Fibroblast of pulmonary artery (primary cell): ENCODE results near the gene PGK1.

Source experiments
- DNase-seq: peaks from one replicate; pipeline ENCODE4 v3.0.0-alpha.2; 2010; ENCODE audit warnings: low read depth
- H3K4me3 ChIP-seq: replicated peaks from 2 replicates; pipeline ENCODE4 v1.5.1; 2011; ENCODE audit warnings: low read depth, mild to moderate bottlenecking, control low read depth, low read length, moderate library complexity
- TF ChIP-seq, protein P1 (sequence below): IDR thresholded peaks from 2 replicates; pipeline ENCODE4 v1.5.1; 2011; ENCODE audit warnings: mild to moderate bottlenecking, control low read depth, low read length, inconsistent platforms; ENCODE audit errors: missing control alignments

Gene PGK1

DNA sequence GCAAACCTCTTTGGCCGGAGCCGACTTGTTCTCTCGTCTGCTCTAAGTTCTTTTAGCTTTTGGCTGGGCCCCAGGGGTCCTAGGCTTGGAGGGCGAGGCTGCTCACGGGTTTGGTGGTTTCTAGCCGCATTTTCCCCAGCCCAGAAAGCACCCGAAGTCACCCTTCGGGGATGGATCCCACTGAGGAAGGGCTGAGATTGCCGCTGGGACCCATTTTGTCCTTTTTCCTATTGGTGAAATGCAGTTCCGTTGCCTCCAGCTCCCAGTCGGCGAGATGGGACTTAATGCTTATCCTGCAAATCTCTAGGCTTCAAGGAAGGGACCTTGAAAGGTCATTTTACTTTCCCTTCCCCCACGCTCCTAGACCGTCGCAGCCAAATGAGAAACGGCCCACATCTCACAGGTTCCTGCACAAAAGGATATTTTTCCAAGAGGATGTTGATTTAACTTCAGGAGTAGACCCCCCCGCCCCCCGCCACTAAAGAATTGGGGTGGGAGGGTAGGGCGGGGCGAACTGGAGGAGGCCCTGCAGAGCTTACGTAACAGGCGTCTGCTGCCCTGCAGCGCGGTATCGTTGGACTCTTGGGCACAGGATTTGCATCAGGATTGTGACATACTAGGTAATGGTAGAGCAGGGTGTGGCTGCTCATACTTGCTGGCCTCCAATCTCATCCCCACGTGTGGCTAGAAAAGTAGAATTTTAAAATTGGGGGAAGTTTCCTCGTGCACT, 564 bp downstream of the PGK1 start:
- TF ChIP-seq, protein P1, sequence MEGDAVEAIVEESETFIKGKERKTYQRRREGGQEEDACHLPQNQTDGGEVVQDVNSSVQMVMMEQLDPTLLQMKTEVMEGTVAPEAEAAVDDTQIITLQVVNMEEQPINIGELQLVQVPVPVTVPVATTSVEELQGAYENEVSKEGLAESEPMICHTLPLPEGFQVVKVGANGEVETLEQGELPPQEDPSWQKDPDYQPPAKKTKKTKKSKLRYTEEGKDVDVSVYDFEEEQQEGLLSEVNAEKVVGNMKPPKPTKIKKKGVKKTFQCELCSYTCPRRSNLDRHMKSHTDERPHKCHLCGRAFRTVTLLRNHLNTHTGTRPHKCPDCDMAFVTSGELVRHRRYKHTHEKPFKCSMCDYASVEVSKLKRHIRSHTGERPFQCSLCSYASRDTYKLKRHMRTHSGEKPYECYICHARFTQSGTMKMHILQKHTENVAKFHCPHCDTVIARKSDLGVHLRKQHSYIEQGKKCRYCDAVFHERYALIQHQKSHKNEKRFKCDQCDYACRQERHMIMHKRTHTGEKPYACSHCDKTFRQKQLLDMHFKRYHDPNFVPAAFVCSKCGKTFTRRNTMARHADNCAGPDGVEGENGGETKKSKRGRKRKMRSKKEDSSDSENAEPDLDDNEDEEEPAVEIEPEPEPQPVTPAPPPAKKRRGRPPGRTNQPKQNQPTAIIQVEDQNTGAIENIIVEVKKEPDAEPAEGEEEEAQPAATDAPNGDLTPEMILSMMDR = no peak
- peak; percentile 68 for DNase-seq
- H3K4me3 ChIP-seq = peak overlapping the region; percentile 92

DNA sequence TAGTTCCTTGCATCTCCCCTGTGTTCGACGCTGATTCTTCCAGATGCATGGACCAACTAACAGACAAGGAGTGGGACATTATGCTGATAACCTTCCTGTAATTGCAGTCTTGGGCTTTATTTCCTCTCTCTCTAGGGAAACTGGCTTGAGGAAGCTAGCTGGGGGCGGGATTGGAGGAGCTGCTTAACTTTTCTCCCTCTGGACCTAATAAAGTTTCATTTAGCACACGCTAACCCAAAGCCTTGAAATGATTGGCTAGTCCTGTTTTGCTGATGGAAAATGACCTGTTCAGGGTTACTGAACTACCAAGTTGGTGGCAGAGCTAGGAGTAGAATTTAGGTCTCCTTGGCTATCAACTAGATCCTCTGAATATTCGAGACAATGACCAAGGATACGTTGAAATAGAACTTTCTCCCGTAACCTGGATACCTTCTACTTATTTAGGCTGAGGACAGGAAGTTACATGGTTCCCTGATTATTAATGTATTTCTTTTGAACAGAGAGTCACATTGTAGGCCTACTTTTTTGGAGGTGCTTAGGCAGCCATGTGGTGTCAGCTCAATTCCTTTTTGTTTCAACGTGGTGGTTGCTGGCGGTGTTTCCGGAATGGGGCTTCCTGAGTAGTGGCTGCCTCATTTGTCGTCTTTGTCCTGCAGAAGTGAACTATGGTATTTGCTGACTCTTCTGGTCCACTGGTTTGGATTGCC, 2.0 kb downstream of the PGK1 start:
- no peak for DNase-seq
- H3K4me3 ChIP-seq = peak overlapping the region; percentile 92
- TF ChIP-seq, protein P1 = no peak

DNA sequence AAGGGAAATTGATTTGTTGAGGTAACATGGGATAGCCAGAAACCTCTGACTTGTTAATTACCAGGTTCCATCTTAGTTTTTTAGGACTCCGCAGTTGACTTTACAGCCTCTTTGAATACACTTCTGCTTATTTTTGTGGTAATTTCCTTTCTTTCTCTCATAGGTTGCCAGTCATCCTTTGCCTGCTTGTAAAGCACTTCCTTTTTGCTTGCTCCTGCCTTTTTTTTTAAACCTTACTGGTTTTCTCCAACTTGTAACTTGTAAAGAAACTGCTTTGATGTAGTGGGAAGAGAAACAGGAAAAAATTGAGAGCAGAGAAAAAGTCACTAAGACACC, 2.6 kb downstream of the PGK1 start:
- H3K4me3 ChIP-seq = peak overlapping the region; percentile 92
- DNase-seq = no peak
- TF ChIP-seq, protein P1 = no peak

DNA sequence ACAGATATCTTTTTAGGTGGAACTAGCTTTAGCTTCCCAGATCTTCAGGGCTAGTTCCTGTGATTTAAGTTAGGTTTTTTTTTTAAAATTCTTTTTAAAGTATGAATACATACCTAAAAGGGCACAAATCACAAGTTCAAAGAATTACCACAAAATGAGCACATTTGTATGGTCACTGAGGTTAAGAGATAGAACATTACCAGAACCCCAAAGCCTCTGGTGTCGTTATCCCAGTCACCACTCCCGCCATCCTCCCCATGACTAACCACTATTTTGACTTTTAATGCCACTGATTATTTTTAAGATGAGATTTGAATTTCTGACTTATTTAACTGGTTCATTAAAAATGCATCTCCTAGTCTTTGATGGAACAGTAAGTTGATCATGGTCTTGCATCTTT, 5.4 kb downstream of the PGK1 start:
- H3K4me3 ChIP-seq = no peak overlapping the region
- no peak for DNase-seq
- TF ChIP-seq, protein P1 = no peak

DNA sequence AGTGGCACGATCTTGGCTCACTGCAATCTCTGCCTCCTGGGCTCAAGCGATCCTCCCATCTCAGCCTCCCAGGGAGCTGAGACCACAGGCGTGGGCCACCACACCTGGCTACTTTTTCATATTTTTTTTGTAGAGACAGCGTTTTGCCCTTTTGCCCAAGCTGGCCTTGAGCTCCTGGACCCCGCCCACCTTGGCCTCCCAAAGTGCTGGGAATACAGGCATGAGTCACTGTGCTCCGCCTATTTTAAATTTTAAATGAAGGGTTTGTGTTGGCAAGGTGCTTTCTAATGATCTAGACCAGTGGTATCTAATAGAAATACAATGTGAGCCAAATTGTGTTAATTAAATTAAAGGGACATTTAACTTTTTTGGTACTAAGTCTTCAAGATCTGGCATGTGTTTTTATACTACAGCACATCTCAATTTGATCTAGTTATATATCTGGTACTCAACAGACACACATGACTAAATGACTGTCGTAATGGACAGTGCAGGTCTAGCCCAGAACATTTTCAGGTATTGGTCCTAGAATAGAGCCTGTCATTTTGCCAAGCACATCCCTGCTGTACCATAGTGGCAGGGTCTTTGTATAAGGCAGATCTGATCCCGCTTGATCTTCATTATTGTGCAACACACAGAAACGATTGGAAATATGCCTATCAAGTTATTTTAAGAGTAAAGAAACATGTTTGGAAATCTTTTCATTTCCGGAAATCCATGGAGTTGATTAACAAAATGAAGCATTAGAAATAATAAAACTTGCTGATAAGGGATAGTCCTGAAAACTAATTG, 7.3 kb downstream of the PGK1 start:
- no peak overlapping the region for H3K4me3 ChIP-seq
- TF ChIP-seq, protein P1 = no peak
- DNase-seq = no peak

DNA sequence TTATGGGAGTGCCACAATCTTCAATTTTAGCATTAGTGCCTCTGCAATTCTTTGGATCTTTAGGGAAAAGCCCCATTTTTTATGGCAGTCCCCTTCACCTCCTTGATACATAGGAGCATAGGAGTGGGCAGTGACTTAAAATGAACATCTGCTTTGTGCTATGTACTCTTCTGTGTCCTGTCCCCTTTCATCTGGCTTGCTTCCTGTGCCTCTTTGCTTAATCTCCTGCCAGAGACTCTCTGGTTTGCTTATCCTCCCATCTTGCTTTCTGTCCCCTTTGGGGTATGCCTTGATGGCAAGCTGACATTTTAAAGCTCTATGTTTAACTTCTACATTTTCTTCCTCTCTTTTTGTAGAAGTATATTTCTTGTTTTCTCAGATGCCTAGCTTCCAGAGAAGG, 12.3 kb downstream of the PGK1 start:
- no peak overlapping the region for H3K4me3 ChIP-seq
- TF ChIP-seq, protein P1 = no peak
- DNase-seq = no peak
